Breast epithelium (tissue), 4 donors: ENCODE data around the gene USP20. TPM values are rescaled to one million over a fixed set of nuclear protein-coding genes. Genes with fewer than 3 reads are reported as not detected.

Experiments used
- DNase-seq, 2 donors: peaks; one replicate each; pipeline ENCODE4 v3.0.0-alpha.2; 2019; ENCODE audit warnings: low spot score in 2 of 2
- H3K27ac ChIP-seq, 2 donors: fragments of 200-600 bp; sonication (generic) in 1 of 2; one replicate each; pipeline ENCODE4 v1.5.1; 2016 to 2019; ENCODE audit warnings: mild to moderate bottlenecking in 1 of 2
- H3K27me3 ChIP-seq, 2 donors: fragments of 200-600 bp; sonication (generic) in 1 of 2; one replicate each; pipeline versions ENCODE4 v1.5.1 to v1.6.0; 2017 to 2019; ENCODE audit warnings: control low read depth in 1 of 2, mild to moderate bottlenecking in 1 of 2
- H3K36me3 ChIP-seq: fragments of 200-600 bp; one replicate; pipeline ENCODE4 v1.5.1; 2019
- H3K4me1 ChIP-seq, 2 donors: fragments of 200-600 bp; sonication (generic); one replicate each; pipeline ENCODE4 v1.5.1; 2016 to 2019; ENCODE audit warnings: control low read depth in 1 of 2
- H3K4me3 ChIP-seq, 3 donors: fragments of 200-600 bp; sonication (generic); 1 replicate in 2 of 3; 2 replicates in 1 of 3; pipeline ENCODE4 v1.5.1; 2016 to 2019; ENCODE audit warnings: mild to moderate bottlenecking in 3 of 3, moderate library complexity in 2 of 3
- H3K9me3 ChIP-seq, 2 donors: fragments of 200-600 bp; sonication (generic) in 1 of 2; one replicate each; pipeline ENCODE4 v1.5.1; 2016 to 2019; ENCODE audit warnings: control low read depth in 1 of 2
- POLR2A ChIP-seq: fragments of 450-650 bp; IDR thresholded peaks from one replicate; pipeline ENCODE4 v1.6.1; 2016; ENCODE audit warnings: antibody characterized with exemption, mild to moderate bottlenecking, moderate library complexity
- POLR2AphosphoS5 ChIP-seq, 3 donors: sonication (generic); formaldehyde crosslinking; IDR thresholded peaks; one replicate each; pipeline ENCODE4 v1.6.1; 2017; ENCODE audit warnings: antibody characterized with exemption in 3 of 3
- intact Hi-C: fragments of 100-400 bp; cut with DNase I; formaldehyde crosslinking; loops from one replicate; pipeline ENCODE4 v1.15.1; 2023; ENCODE audit warnings: low total_unique reads
- total RNA-seq, 3 donors: library from RNA; depleted of rRNA; stranded (reverse); fragments of >200 nt; gene quantifications; one replicate each; pipeline ENCODE4 v1.1.0, GENCODE V29; 2016
- TF ChIP-seq, protein P1 (sequence below), 3 donors: fragments of 450-650 bp; IDR thresholded peaks; one replicate each; pipeline ENCODE4 v1.5.1; 2016 to 2017; ENCODE audit warnings: antibody characterized with exemption in 3 of 3, mild to moderate bottlenecking in 3 of 3, moderate library complexity in 3 of 3

USP20 gene
- total RNA-seq, 3 donors from 2014 or later, result 15.0 to 30.9 (median 22.3) TPM

DNA sequence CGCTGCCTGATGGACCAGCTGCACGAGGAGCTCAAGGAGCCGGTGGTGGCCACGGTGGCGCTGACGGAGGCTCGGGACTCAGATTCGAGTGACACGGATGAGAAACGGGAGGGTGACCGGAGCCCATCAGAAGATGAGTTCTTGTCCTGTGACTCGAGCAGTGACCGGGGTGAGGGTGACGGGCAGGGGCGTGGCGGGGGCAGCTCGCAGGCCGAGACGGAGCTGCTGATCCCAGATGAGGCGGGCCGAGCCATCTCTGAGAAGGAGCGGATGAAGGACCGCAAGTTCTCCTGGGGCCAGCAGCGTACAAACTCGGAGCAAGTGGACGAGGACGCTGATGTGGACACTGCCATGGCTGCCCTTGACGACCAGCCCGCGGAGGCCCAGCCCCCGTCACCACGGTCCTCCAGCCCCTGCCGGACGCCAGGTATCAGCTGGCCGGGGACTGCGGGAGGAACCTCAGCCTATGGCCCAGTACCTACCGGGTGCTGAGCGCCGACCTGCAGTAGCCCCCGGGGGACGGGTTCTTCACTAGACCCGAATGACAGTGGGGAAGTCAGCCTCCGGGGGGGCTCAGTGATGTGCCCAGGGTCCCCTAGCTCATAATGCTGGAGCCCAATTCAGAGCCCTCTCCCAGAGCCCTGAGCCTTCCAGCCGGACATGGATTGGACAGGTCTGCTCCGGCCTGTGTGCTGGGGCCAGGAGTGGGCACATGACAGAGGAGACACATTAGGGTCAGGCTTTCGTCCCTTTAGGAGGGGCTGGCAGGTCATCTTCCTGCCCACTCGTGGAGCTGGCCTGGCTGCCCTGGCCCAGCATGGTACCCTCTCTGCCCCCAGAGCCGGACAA lies 33.0 kb downstream of the USP20 start:
- TF ChIP-seq, protein P1, sequence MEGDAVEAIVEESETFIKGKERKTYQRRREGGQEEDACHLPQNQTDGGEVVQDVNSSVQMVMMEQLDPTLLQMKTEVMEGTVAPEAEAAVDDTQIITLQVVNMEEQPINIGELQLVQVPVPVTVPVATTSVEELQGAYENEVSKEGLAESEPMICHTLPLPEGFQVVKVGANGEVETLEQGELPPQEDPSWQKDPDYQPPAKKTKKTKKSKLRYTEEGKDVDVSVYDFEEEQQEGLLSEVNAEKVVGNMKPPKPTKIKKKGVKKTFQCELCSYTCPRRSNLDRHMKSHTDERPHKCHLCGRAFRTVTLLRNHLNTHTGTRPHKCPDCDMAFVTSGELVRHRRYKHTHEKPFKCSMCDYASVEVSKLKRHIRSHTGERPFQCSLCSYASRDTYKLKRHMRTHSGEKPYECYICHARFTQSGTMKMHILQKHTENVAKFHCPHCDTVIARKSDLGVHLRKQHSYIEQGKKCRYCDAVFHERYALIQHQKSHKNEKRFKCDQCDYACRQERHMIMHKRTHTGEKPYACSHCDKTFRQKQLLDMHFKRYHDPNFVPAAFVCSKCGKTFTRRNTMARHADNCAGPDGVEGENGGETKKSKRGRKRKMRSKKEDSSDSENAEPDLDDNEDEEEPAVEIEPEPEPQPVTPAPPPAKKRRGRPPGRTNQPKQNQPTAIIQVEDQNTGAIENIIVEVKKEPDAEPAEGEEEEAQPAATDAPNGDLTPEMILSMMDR (IDR thresholded peaks at IDR 0.05), result no peak
- no peak for TF ChIP-seq POLR2A
- no peak for TF ChIP-seq POLR2AphosphoS5 (IDR thresholded peaks at IDR 0.05)
- H3K27me3 ChIP-seq, result no peaks in the 10 kb centered on the region
- H3K27ac ChIP-seq, result no peak overlapping the region
- intact Hi-C loops, result no loop called here
- H3K4me3 ChIP-seq, result no peak overlapping the region
- no peaks in the 10 kb centered on the region for H3K4me1 ChIP-seq
- DNase-seq, result no peak
- no peaks in the 10 kb centered on the region for H3K36me3 ChIP-seq
- no peaks in the 10 kb centered on the region for H3K9me3 ChIP-seq

GRCh38 chr9:129868872-129869486 lies 33.7 kb downstream of the USP20 start:
- DNase-seq, result no peak
- H3K27me3 ChIP-seq, result no peaks in the 10 kb centered on the region
- TF ChIP-seq, protein P1 (IDR thresholded peaks at IDR 0.05), result no peak
- TF ChIP-seq POLR2AphosphoS5 (IDR thresholded peaks at IDR 0.05), result no peak
- no peak for TF ChIP-seq POLR2A
- intact Hi-C loops, result no loop called here
- H3K36me3 ChIP-seq, result no peaks in the 10 kb centered on the region
- no peaks in the 10 kb centered on the region for H3K4me1 ChIP-seq
- H3K4me3 ChIP-seq, result no peak overlapping the region
- H3K27ac ChIP-seq, result peak overlapping the region in 1 of 2 donors; percentile 32
- H3K9me3 ChIP-seq, result no peaks in the 10 kb centered on the region

DNA sequence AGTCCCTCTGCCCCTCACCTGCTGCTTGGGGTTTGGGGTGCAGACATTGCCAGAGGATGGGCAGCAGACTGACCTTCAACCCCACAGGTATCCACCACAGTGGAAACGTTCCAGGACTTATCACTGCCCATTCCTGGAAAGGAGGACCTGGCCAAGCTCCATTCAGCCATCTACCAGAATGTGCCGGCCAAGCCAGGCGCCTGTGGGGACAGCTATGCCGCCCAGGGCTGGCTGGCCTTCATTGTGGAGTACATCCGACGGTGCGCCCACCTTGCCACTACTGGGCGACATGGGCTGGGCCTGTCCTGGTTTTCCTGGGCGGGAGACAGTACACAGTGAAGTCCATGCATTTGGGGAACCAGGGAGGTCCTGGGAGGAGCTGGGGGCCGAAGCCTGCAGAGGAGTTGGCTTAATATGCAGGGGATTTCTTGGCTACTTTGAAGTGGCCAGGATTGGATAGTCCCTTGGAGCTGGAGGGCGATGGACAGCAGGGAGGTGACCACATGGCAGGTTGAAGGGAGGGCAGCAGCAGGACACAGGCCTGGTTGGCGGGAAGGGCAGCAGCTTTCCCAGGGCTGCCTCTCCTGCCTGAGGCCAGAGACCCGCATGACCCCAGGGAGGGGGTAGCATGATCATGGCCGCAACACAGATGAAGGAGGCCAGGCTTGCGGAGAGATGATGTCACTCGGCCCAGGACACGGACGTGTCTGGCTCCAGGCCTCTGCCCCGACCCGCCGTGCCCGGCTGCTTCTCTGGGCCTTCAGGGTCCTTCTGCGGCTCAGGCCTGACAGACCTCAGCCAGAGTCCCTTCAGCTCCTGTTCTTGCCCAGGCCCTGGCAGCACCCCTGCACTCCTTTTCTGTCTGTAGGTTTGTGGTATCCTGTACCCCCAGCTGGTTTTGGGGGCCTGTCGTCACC lies 34.6 kb downstream of the USP20 start:
- H3K27me3 ChIP-seq, result no peaks in the 10 kb centered on the region
- H3K36me3 ChIP-seq, result peaks cover 8% of the 10 kb centered on the region
- no peaks in the 10 kb centered on the region for H3K4me1 ChIP-seq
- TF ChIP-seq POLR2A (no peak), POLR2AphosphoS5 (IDR thresholded peaks at IDR 0.05) (no peak)
- TF ChIP-seq, protein P1 (IDR thresholded peaks at IDR 0.05), result no peak
- peak overlapping the region in 1 of 2 donors; percentile 32 for H3K27ac ChIP-seq
- intact Hi-C loops, result no loop called here
- H3K4me3 ChIP-seq, result no peak overlapping the region
- no peak for DNase-seq
- H3K9me3 ChIP-seq, result no peaks in the 10 kb centered on the region

DNA sequence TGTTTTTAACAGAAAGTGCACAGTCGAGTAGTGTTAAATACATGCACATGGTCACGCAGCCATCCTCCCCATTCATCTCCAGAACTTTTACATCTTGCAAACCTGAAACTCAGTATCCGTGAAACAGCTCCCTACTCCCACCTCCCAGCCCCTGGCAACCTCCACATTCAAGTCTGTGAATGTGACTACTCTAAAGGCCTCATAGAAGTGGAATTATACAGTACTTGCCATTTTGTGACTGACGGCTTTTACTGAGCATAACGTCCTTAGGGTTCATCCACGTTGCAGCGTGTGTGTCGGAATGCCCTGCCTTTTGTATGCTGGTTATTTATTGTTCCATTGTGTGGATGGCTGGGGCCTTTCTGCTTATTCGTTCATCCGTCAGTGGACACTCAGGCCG lies 35.8 kb downstream of the USP20 start:
- TF ChIP-seq POLR2A (no peak), POLR2AphosphoS5 (IDR thresholded peaks at IDR 0.05) (no peak)
- TF ChIP-seq, protein P1 (IDR thresholded peaks at IDR 0.05), result no peak
- Histone ChIP-seq H3K27ac (no peak overlapping the region), H3K36me3 (peaks cover 11% of the 10 kb centered on the region), H3K4me3 (no peak overlapping the region), H3K4me1 (no peaks in the 10 kb centered on the region), H3K9me3 (no peaks in the 10 kb centered on the region), H3K27me3 (no peaks in the 10 kb centered on the region)
- intact Hi-C loops, result no loop called here
- no peak for DNase-seq
